GM18498 (cell line): ENCODE data around the gene DCUN1D5.

ENCODE experiments used
- ATAC-seq: cut with Tn5 transposase; IDR thresholded peaks from one replicate; pipeline ENCODE4 v1.9.1; 2021; ENCODE audit warnings: mild to moderate bottlenecking, moderate library complexity; ENCODE audit not compliant: unreplicated experiment

Gene DCUN1D5

GRCh38 chr11:103055221-103055890 is 36.6 kb downstream of the DCUN1D5 start:
- ATAC-seq, result peak; percentile 69

GRCh38 chr11:103053997-103054396 is 38.0 kb downstream of the DCUN1D5 start:
- ATAC-seq, result no peak

GRCh38 chr11:103051981-103052380 is 40.0 kb downstream of the DCUN1D5 start:
- ATAC-seq, result no peak

GRCh38 chr11:103051151-103051801 is 40.7 kb downstream of the DCUN1D5 start:
- ATAC-seq, result no peak

- ATAC-seq, result no peak
These were observed 41.6 kb downstream of the DCUN1D5 start for GRCh38 chr11:103050351-103050750.

GRCh38 chr11:103047837-103048236 is 44.1 kb downstream of the DCUN1D5 start:
- no peak for ATAC-seq

- ATAC-seq, result no peak
These were observed 47.9 kb downstream of the DCUN1D5 start for GRCh38 chr11:103043826-103044678.

- no peak for ATAC-seq
These were observed 49.8 kb downstream of the DCUN1D5 start for GRCh38 chr11:103042161-103042560.

- ATAC-seq, result peak; percentile 98
These were observed 56.0 kb downstream of the DCUN1D5 start for GRCh38 chr11:103035791-103036434.

- ATAC-seq, result no peak
These were observed 56.7 kb downstream of the DCUN1D5 start for GRCh38 chr11:103035216-103035615.

- ATAC-seq, result no peak
These were observed 60.1 kb downstream of the DCUN1D5 start for GRCh38 chr11:103031834-103032233.

GRCh38 chr11:103029401-103029800 is 62.6 kb downstream of the DCUN1D5 start:
- ATAC-seq, result no peak

- ATAC-seq, result peak; percentile 90
These were observed 63.5 kb downstream of the DCUN1D5 start for GRCh38 chr11:103028304-103029020.

GRCh38 chr11:103024086-103024485 is 67.9 kb downstream of the DCUN1D5 start:
- no peak for ATAC-seq

GRCh38 chr11:103016031-103016430 is 75.9 kb downstream of the DCUN1D5 start:
- no peak for ATAC-seq

GRCh38 chr11:103013421-103013820 is 78.5 kb downstream of the DCUN1D5 start:
- no peak for ATAC-seq
